ENCODE data around the gene SUCLG2.

Gene SUCLG2

GRCh38 chr3:67654099-67654843 lies at the start of gene SUCLG2:
TSS of gene SUCLG2 (minus strand) at chr3:67654612. CDS start at chr3:67654586, 26 bp downstream.
- peak; percentile 71 for DNase-seq (ENCODE audit: low read depth)

- DNase-seq (ENCODE audit: low read depth): no peak
Measured at GRCh38 chr3:67700596-67700995, 46.2 kb upstream of the SUCLG2 start.

GRCh38 chr3:67699882-67700281 lies 45.5 kb upstream of the SUCLG2 start:
- no peak for DNase-seq (ENCODE audit: low read depth)

GRCh38 chr3:67692621-67693020 lies 38.2 kb upstream of the SUCLG2 start:
- DNase-seq (ENCODE audit: low read depth): no peak

- DNase-seq (ENCODE audit: low read depth): no peak
Measured at GRCh38 chr3:67691926-67692325, 37.5 kb upstream of the SUCLG2 start.

- DNase-seq (ENCODE audit: low read depth): no peak
Measured at GRCh38 chr3:67691207-67691606, 36.8 kb upstream of the SUCLG2 start.

GRCh38 chr3:67689806-67690205 lies 35.4 kb upstream of the SUCLG2 start:
- DNase-seq (ENCODE audit: low read depth): no peak

- DNase-seq (ENCODE audit: low read depth): no peak
Measured at GRCh38 chr3:67688231-67688630, 33.8 kb upstream of the SUCLG2 start.

- no peak for DNase-seq (ENCODE audit: low read depth)
Measured at GRCh38 chr3:67686069-67686468, 31.7 kb upstream of the SUCLG2 start.

- DNase-seq (ENCODE audit: low read depth): no peak
Measured at GRCh38 chr3:67685499-67685898, 31.1 kb upstream of the SUCLG2 start.

- no peak for DNase-seq (ENCODE audit: low read depth)
Measured at GRCh38 chr3:67684211-67684610, 29.8 kb upstream of the SUCLG2 start.

- DNase-seq (ENCODE audit: low read depth): no peak
Measured at GRCh38 chr3:67683522-67683921, 29.1 kb upstream of the SUCLG2 start.

- no peak for DNase-seq (ENCODE audit: low read depth)
Measured at GRCh38 chr3:67678665-67679064, 24.3 kb upstream of the SUCLG2 start.

- no peak for DNase-seq (ENCODE audit: low read depth)
Measured at GRCh38 chr3:67674055-67674454, 19.6 kb upstream of the SUCLG2 start.

GRCh38 chr3:67662733-67663132 lies 8.3 kb upstream of the SUCLG2 start:
- DNase-seq (ENCODE audit: low read depth): no peak

GRCh38 chr3:67661089-67661488 lies 6.7 kb upstream of the SUCLG2 start:
- DNase-seq (ENCODE audit: low read depth): no peak

- no peak for DNase-seq (ENCODE audit: low read depth)
Measured at GRCh38 chr3:67657192-67657591, 2.8 kb upstream of the SUCLG2 start.

- no peak for DNase-seq (ENCODE audit: low read depth)
Measured at GRCh38 chr3:67656614-67657013, 2.2 kb upstream of the SUCLG2 start.

GRCh38 chr3:67655364-67656121 lies 1.1 kb upstream of the SUCLG2 start:
- DNase-seq (ENCODE audit: low read depth): peak; percentile 53

- DNase-seq (ENCODE audit: low read depth): no peak
Measured at GRCh38 chr3:67654844-67655177, 399 bp upstream of the SUCLG2 start.

GRCh38 chr3:67653425-67654098 lies 850 bp downstream of the SUCLG2 start:
- no peak for DNase-seq (ENCODE audit: low read depth)

GRCh38 chr3:67650084-67650483 lies 4.3 kb downstream of the SUCLG2 start:
- DNase-seq (ENCODE audit: low read depth): no peak

GRCh38 chr3:67649681-67650080 lies 4.7 kb downstream of the SUCLG2 start:
- no peak for DNase-seq (ENCODE audit: low read depth)
